HepG2 (cell line): ENCODE data around the gene L1CAM. TPM values are rescaled to one million over a fixed set of nuclear protein-coding genes. Genes with fewer than 3 reads are reported as not detected.

Source experiments
- ESRRA ChIP-seq: sonication (generic); formaldehyde crosslinking; IDR thresholded peaks from 2 replicates; pipeline ENCODE4 v1.5.1; 2020; ENCODE audit warnings: mild to moderate bottlenecking, low read depth, missing genetic modification reagents
- FOSL1 ChIP-seq: sonication (generic); formaldehyde crosslinking; IDR thresholded peaks from 2 replicates; pipeline ENCODE4 v1.9.0; 2021; ENCODE audit warnings: missing genetic modification reagents, borderline replicate concordance
- JARID2 ChIP-seq: sonication (generic); formaldehyde crosslinking; IDR thresholded peaks from 2 replicates; pipeline ENCODE4 v1.8.1; 2023; ENCODE audit warnings: missing genetic modification reagents, inconsistent platforms; ENCODE audit not compliant: insufficient replicate concordance
- MED13 ChIP-seq: sonication (generic); formaldehyde crosslinking; IDR thresholded peaks from 2 replicates; pipeline ENCODE4 v1.5.0; 2020; ENCODE audit warnings: missing genetic modification reagents
- MED8 ChIP-seq: sonication (generic); formaldehyde crosslinking; IDR thresholded peaks from 2 replicates; pipeline ENCODE4 v1.8.1; 2023; ENCODE audit warnings: mild to moderate bottlenecking, missing genetic modification reagents; ENCODE audit not compliant: insufficient replicate concordance
- NR2C2 ChIP-seq: sonication (generic); formaldehyde crosslinking; IDR thresholded peaks from 2 replicates; pipeline ENCODE4 v1.4.0; 2020; ENCODE audit warnings: missing genetic modification reagents, mild to moderate bottlenecking, moderate library complexity, borderline replicate concordance
- SALL1 ChIP-seq: sonication (generic); formaldehyde crosslinking; IDR thresholded peaks from 2 replicates; pipeline ENCODE4 v1.8.0; 2022; ENCODE audit warnings: mild to moderate bottlenecking, missing genetic modification reagents
- SETDB1 ChIP-seq: sonication (generic); formaldehyde crosslinking; IDR thresholded peaks from 2 replicates; pipeline ENCODE4 v1.5.1; 2020; ENCODE audit warnings: missing genetic modification reagents, mild to moderate bottlenecking, borderline replicate concordance
- STAG1 ChIP-seq: sonication (generic); formaldehyde crosslinking; IDR thresholded peaks from 2 replicates; pipeline ENCODE4 v1.4.0; 2020; ENCODE audit warnings: missing genetic modification reagents
- TEAD2 ChIP-seq: sonication (generic); formaldehyde crosslinking; IDR thresholded peaks from 2 replicates; pipeline ENCODE4 v1.9.0; 2021; ENCODE audit warnings: missing genetic modification reagents
- ZNF263 ChIP-seq: sonication (generic); formaldehyde crosslinking; IDR thresholded peaks from 2 replicates; pipeline ENCODE4 v1.4.0; 2020; ENCODE audit warnings: missing genetic modification reagents
- ZNF629 ChIP-seq: sonication (generic); formaldehyde crosslinking; conservative IDR thresholded peaks from 2 replicates; pipeline ENCODE4 v1.5.0; 2020; ENCODE audit warnings: missing genetic modification reagents
- ZNF652 ChIP-seq: IDR thresholded peaks from 2 replicates; pipeline ENCODE4 v1.6.1; 2016; ENCODE audit warnings: low read depth, borderline replicate concordance
- polyA plus RNA-seq, 8 experiments: library from polyadenylated mRNA; depleted of rRNA in 3 of 8; stranded (reverse) in 7 of 8; unstranded in 1 of 8; fragments of >200 nt; fragmentation: Illumina TruSeq in 4 of 8; extraction: Trizol in 4 of 8; gene quantifications; 2 replicates each; pipeline versions ENCODE4 v1.2.1 to v1.2.3, GENCODE V29; 2011 to 2016; ENCODE audit warnings: low read depth in 4 of 8, missing spikeins in 1 of 8, mixed read lengths in 1 of 8; ENCODE audit not compliant: insufficient read depth in 1 of 8
- total RNA-seq, 5 experiments: library from RNA; depleted of rRNA; stranded (reverse); fragments of >200 nt; fragmentation: Illumina TruSeq; extraction: Trizol; gene quantifications; 2 replicates each; pipeline ENCODE4 v1.2.3, GENCODE V29; 2016; ENCODE audit warnings: low read depth in 1 of 5
- TF ChIP-seq, protein P1 (sequence below): sonication (generic); formaldehyde crosslinking; IDR thresholded peaks from 2 replicates; pipeline ENCODE4 v1.5.1; 2020; ENCODE audit warnings: mild to moderate bottlenecking, missing genetic modification reagents, moderate library complexity
- TF ChIP-seq, protein P2 (sequence below): IDR thresholded peaks from 2 replicates; pipeline ENCODE4 v1.6.1; 2016

The L1CAM gene
- total and polyA plus RNA-seq, 2 of the 13 experiments (the other 11 are each of a cell fraction or from before 2014, with no cell fraction given) = 1.4 to 2.0 TPM

- TF ChIP-seq FOSL1 (CRISPR knock-in tag) = no peak
- TF ChIP-seq STAG1 (CRISPR knock-in tag) = 0 out of 2 replicates have a peak, but pooled peaks have one; percentile 18
- no peak for TF ChIP-seq SALL1
- TF ChIP-seq ESRRA (CRISPR knock-in tag) = no peak
- TF ChIP-seq ZNF652 (CRISPR knock-in tag) = no peak
- TF ChIP-seq ZNF629 (CRISPR knock-in tag) = 0 out of 2 replicates have a peak, but pooled peaks have one; percentile 2
- TF ChIP-seq JARID2 (CRISPR knock-in tag) = no peak
- peak; percentile 74; the same call in 1 of the 2 replicates for TF ChIP-seq ZNF263 (CRISPR knock-in tag)
- TF ChIP-seq NR2C2 (CRISPR knock-in tag) = no peak
- TF ChIP-seq TEAD2 (CRISPR knock-in tag) = no peak
- TF ChIP-seq SETDB1 (CRISPR knock-in tag) = no peak
- no peak for TF ChIP-seq MED8 (CRISPR knock-in tag)
- TF ChIP-seq, protein P1, sequence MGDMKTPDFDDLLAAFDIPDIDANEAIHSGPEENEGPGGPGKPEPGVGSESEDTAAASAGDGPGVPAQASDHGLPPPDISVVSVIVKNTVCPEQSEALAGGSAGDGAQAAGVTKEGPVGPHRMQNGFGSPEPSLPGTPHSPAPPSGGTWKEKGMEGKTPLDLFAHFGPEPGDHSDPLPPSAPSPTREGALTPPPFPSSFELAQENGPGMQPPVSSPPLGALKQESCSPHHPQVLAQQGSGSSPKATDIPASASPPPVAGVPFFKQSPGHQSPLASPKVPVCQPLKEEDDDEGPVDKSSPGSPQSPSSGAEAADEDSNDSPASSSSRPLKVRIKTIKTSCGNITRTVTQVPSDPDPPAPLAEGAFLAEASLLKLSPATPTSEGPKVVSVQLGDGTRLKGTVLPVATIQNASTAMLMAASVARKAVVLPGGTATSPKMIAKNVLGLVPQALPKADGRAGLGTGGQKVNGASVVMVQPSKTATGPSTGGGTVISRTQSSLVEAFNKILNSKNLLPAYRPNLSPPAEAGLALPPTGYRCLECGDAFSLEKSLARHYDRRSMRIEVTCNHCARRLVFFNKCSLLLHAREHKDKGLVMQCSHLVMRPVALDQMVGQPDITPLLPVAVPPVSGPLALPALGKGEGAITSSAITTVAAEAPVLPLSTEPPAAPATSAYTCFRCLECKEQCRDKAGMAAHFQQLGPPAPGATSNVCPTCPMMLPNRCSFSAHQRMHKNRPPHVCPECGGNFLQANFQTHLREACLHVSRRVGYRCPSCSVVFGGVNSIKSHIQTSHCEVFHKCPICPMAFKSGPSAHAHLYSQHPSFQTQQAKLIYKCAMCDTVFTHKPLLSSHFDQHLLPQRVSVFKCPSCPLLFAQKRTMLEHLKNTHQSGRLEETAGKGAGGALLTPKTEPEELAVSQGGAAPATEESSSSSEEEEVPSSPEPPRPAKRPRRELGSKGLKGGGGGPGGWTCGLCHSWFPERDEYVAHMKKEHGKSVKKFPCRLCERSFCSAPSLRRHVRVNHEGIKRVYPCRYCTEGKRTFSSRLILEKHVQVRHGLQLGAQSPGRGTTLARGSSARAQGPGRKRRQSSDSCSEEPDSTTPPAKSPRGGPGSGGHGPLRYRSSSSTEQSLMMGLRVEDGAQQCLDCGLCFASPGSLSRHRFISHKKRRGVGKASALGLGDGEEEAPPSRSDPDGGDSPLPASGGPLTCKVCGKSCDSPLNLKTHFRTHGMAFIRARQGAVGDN (CRISPR knock-in tag) = 0 out of 2 replicates have a peak, but pooled peaks have one; percentile 15
- TF ChIP-seq, protein P2, sequence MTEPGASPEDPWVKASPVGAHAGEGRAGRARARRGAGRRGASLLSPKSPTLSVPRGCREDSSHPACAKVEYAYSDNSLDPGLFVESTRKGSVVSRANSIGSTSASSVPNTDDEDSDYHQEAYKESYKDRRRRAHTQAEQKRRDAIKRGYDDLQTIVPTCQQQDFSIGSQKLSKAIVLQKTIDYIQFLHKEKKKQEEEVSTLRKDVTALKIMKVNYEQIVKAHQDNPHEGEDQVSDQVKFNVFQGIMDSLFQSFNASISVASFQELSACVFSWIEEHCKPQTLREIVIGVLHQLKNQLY = no peak
- TF ChIP-seq MED13 (CRISPR knock-in tag) = no peak
Observed at GRCh38 chrX:153922932-153923857, 37.2 kb upstream of the L1CAM start (continued).
